OCI-LY1 (cell line): Measurements from ENCODE around the gene CNTN5.

Experiments used
- EZH2 ChIP-seq: fragments of 200-600 bp; sonication (generic), shearing (Covaris generic); IDR thresholded peaks from 2 replicates; pipeline ENCODE4 v1.8.0; 2017; ENCODE audit warnings: borderline replicate concordance, mixed run types, mild to moderate bottlenecking, antibody characterized with exemption, low read length, moderate library complexity, mixed read lengths
- TF ChIP-seq, protein P1 (sequence below): fragments of 200-600 bp; sonication (generic), shearing (Covaris generic); IDR thresholded peaks from 2 replicates; pipeline ENCODE4 v1.5.1; 2017; ENCODE audit warnings: mild to moderate bottlenecking, antibody characterized with exemption, low read length, moderate library complexity, mixed read lengths

DNA sequence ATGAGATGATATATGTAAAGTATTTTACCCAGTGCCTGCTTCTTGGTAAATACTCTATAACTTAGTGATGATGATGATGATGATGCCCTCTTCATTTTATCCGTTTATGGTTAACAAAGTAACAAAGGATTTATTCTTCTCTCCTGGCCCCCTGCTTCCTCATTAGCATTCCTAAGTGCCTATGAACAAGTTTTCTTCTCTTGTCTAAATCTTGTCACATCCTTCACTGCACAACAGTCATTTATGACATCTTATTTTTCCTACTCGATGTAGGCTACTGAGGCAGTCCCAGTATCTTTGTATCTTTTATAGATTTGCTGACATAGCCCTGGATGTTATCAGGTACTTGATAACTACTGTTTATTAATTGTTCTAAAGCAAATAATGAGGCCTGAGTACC, 911.9 kb downstream of the CNTN5 start:
- TF ChIP-seq, protein P1, sequence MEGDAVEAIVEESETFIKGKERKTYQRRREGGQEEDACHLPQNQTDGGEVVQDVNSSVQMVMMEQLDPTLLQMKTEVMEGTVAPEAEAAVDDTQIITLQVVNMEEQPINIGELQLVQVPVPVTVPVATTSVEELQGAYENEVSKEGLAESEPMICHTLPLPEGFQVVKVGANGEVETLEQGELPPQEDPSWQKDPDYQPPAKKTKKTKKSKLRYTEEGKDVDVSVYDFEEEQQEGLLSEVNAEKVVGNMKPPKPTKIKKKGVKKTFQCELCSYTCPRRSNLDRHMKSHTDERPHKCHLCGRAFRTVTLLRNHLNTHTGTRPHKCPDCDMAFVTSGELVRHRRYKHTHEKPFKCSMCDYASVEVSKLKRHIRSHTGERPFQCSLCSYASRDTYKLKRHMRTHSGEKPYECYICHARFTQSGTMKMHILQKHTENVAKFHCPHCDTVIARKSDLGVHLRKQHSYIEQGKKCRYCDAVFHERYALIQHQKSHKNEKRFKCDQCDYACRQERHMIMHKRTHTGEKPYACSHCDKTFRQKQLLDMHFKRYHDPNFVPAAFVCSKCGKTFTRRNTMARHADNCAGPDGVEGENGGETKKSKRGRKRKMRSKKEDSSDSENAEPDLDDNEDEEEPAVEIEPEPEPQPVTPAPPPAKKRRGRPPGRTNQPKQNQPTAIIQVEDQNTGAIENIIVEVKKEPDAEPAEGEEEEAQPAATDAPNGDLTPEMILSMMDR, result no peak
- no peak for TF ChIP-seq EZH2
